Endothelial cell (in vitro differentiated cells): ENCODE data around the gene SCAI. TPM values are rescaled to one million over a fixed set of nuclear protein-coding genes. Genes with fewer than 3 reads are reported as not detected.

Source experiments
- DNase-seq: peaks from one replicate; pipeline ENCODE4 v3.0.0; 2021; ENCODE audit warnings: low spot score
- H3K27ac Mint-ChIP-seq: one replicate; pipeline ENCODE4 v1.8.0; 2021; ENCODE audit warnings: mixed read lengths, inconsistent platforms; ENCODE audit not compliant: unreplicated experiment
- H3K27me3 Mint-ChIP-seq: one replicate; pipeline ENCODE4 v1.8.0; 2021; ENCODE audit warnings: mild to moderate bottlenecking, moderate library complexity, mixed read lengths, inconsistent platforms; ENCODE audit not compliant: unreplicated experiment
- H3K36me3 Mint-ChIP-seq: one replicate; pipeline ENCODE4 v1.8.0; 2021; ENCODE audit warnings: mild to moderate bottlenecking, low read depth, mixed read lengths, inconsistent platforms; ENCODE audit not compliant: unreplicated experiment
- H3K4me1 Mint-ChIP-seq: one replicate; pipeline ENCODE4 v1.8.0; 2021; ENCODE audit warnings: mild to moderate bottlenecking, mixed read lengths, inconsistent platforms; ENCODE audit not compliant: unreplicated experiment
- H3K4me3 Mint-ChIP-seq: one replicate; pipeline ENCODE4 v1.8.0; 2021; ENCODE audit warnings: mild to moderate bottlenecking, mixed read lengths, inconsistent platforms; ENCODE audit not compliant: unreplicated experiment
- H3K9me3 Mint-ChIP-seq: one replicate; pipeline ENCODE4 v1.8.0; 2021; ENCODE audit warnings: mixed read lengths, inconsistent platforms; ENCODE audit not compliant: unreplicated experiment
- CTCF ChIP-seq: fragments of 200-600 bp; sonication (generic); IDR thresholded peaks from one replicate; pipeline ENCODE4 v1.5.0; 2021; ENCODE audit warnings: antibody characterized with exemption; ENCODE audit not compliant: unreplicated experiment
- total RNA-seq: library from RNA; stranded (reverse); fragmentation: NEBNext Ultra II Directional; extraction: Animal tissue kit (Norgen Biotek cat#: 25700); gene quantifications from one replicate; pipeline ENCODE4 v1.2.1, GENCODE V29; 2021; ENCODE audit not compliant: unreplicated experiment

SCAI gene
- total RNA-seq, 1 donor from 2014 or later, result 12.3 TPM

GRCh38 chr9:124983698-124984097, 159.6 kb downstream of the SCAI start:
- peaks cover 4% of the 10 kb centered on the region for H3K36me3 Mint-ChIP-seq
- no peaks in the 10 kb centered on the region for H3K27me3 Mint-ChIP-seq
- no peaks in the 10 kb centered on the region for H3K4me1 Mint-ChIP-seq
- no peak overlapping the region for H3K27ac Mint-ChIP-seq
- no peak overlapping the region for H3K4me3 Mint-ChIP-seq
- no peak for DNase-seq
- no peak for TF ChIP-seq CTCF
- H3K9me3 Mint-ChIP-seq, result no peaks in the 10 kb centered on the region

DNA sequence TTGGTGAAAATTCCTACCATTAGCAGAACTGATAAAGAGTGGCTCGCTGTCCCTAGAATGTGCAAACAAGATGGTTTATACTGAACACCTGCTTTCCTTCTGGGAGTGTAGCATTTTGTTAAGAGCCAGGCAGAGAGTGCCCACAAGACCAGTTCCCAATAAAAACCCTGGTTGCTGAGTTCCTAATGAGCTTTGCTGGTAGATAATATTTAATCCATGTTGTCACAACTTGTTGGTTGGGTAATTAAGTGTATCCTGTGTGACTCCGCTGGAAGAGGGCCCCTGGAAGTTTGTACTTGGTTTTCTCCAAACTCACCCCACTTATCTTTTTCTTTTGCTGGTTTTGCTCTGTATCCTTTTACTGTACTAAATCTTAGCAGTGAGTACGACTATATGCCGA, 162.9 kb downstream of the SCAI start:
- Mint-ChIP-seq H3K36me3 (peaks cover 4% of the 10 kb centered on the region), H3K27me3 (no peaks in the 10 kb centered on the region), H3K9me3 (no peaks in the 10 kb centered on the region), H3K27ac (no peak overlapping the region), H3K4me3 (no peak overlapping the region), H3K4me1 (no peaks in the 10 kb centered on the region)
- TF ChIP-seq CTCF, result no peak
- no peak for DNase-seq

DNA sequence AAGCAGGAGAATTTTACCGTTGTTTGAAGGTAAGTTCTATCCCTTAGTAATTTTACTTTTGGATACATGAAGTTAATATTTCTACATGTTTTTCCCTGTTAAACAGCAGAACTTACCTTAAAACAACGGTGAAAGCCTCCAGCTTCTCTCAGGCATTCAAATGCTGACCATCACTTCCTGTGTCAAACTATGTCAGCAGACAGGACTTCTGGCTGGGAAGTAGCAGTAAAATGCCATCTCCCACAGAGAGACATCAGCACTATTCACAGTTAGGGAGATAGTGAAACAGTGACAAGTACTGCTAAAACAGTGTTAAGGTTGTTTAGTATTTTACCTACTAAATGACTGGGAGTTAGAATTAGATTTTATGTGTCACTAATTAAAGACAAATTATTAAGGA, 168.2 kb downstream of the SCAI start:
- TF ChIP-seq CTCF, result no peak
- peaks cover 2% of the 10 kb centered on the region for H3K4me1 Mint-ChIP-seq
- no peaks in the 10 kb centered on the region for H3K36me3 Mint-ChIP-seq
- H3K9me3 Mint-ChIP-seq, result no peaks in the 10 kb centered on the region
- H3K4me3 Mint-ChIP-seq, result no peak overlapping the region
- peak overlapping the region; percentile 57 for H3K27ac Mint-ChIP-seq
- no peak for DNase-seq
- no peaks in the 10 kb centered on the region for H3K27me3 Mint-ChIP-seq

DNA sequence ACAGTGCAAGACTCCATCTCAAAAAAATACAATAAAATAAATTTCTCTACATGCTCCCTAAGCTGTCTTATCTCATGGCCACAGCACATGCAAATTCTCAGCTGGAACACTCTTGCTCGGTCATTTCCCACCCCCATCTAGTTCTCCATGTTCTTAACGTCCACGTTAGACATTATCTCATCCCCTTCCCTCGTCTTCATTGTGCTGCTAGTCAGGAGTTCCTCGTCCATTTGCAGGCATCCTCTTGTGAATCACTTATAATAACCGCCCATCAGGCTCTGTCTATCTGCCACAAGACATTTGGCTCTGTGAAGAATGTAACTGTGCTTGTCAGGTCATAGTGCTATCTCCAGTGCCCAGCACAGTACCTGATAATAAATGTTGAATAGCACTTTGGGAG, 169.5 kb downstream of the SCAI start:
- Mint-ChIP-seq H3K4me3 (no peak overlapping the region), H3K27me3 (no peaks in the 10 kb centered on the region), H3K36me3 (no peaks in the 10 kb centered on the region), H3K9me3 (no peaks in the 10 kb centered on the region), H3K4me1 (peaks cover 2% of the 10 kb centered on the region), H3K27ac (no peak overlapping the region)
- DNase-seq, result no peak
- TF ChIP-seq CTCF, result no peak

DNA sequence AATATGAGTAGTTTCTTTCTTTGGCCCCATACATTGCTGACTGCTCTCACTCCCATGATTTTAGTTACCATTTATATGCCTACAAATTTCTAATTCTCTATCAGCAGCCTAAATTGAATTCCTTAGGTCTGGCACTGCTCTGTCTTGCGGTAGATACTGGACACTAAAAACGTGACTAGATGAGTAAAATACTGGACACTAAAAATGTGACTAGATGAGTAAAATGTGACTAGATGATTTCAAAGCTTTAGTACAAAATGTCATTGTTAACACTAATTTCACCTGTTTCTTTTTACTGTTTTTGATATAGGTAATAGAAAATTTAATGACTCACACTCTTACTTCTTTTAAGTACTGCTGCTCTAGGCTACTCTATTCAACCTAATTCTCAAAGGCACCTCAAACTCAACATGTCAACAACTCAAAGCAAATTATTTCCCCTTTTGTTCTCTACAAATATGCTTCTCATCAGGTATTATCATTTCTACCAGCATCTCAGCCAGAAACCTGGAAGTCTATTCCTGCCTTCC, 171.0 kb downstream of the SCAI start:
- H3K27me3 Mint-ChIP-seq, result no peaks in the 10 kb centered on the region
- no peak for TF ChIP-seq CTCF
- no peak overlapping the region for H3K27ac Mint-ChIP-seq
- H3K4me3 Mint-ChIP-seq, result no peak overlapping the region
- H3K4me1 Mint-ChIP-seq, result peaks cover 2% of the 10 kb centered on the region
- no peaks in the 10 kb centered on the region for H3K36me3 Mint-ChIP-seq
- no peak for DNase-seq
- H3K9me3 Mint-ChIP-seq, result no peaks in the 10 kb centered on the region
